GM21529 (cell line): ENCODE data around the gene MTHFD2.
"Not testable (repeated sequence)": the region's sequence is repeated elsewhere in the genome, so short reads cannot be mapped to it uniquely, and the experiment has no call there.

Experiments
- ATAC-seq: cut with Tn5 transposase; IDR thresholded peaks from one replicate; pipeline ENCODE4 v1.9.1; 2021; ENCODE audit not compliant: unreplicated experiment

The MTHFD2 gene

GRCh38 chr2:74198461-74199274 is at the start of gene MTHFD2:
MTHFD2 (plus strand) TSS chr2:74198615; CDS start chr2:74198642, 27 bp downstream.
- ATAC-seq, result peak; percentile 81

GRCh38 chr2:74149247-74149525 is 49.2 kb upstream of the MTHFD2 start:
- no peak for ATAC-seq

- no peak for ATAC-seq
These were observed 48.7 kb upstream of the MTHFD2 start for GRCh38 chr2:74149570-74150319.

GRCh38 chr2:74152954-74153353 is 45.5 kb upstream of the MTHFD2 start:
- no peak for ATAC-seq

GRCh38 chr2:74155830-74156229 is 42.6 kb upstream of the MTHFD2 start:
- ATAC-seq, result no peak

GRCh38 chr2:74162951-74163350 is 35.5 kb upstream of the MTHFD2 start:
- no peak for ATAC-seq

GRCh38 chr2:74164761-74165160 is 33.7 kb upstream of the MTHFD2 start:
- no peak for ATAC-seq

- ATAC-seq, result peak; percentile 42
These were observed 29.7 kb upstream of the MTHFD2 start for GRCh38 chr2:74168739-74169138.

GRCh38 chr2:74174909-74175308 is 23.5 kb upstream of the MTHFD2 start:
- no peak for ATAC-seq

- ATAC-seq, result no peak
These were observed 20.7 kb upstream of the MTHFD2 start for GRCh38 chr2:74177696-74178095.

GRCh38 chr2:74178211-74179062 is 20.0 kb upstream of the MTHFD2 start, which contains the start of gene MOB1A:
MOB1A (minus strand) TSS chr2:74178879; CDS start chr2:74178674, 205 bp downstream.
- peak; percentile 72 for ATAC-seq

GRCh38 chr2:74179063-74179865 is 19.2 kb upstream of the MTHFD2 start:
- ATAC-seq, result peak; percentile 3

GRCh38 chr2:74181739-74182138 is 16.7 kb upstream of the MTHFD2 start:
- peak; percentile 36 for ATAC-seq

GRCh38 chr2:74183878-74184277 is 14.5 kb upstream of the MTHFD2 start:
- ATAC-seq, result no peak

GRCh38 chr2:74186038-74186437 is 12.4 kb upstream of the MTHFD2 start:
- peak; percentile 64 for ATAC-seq

- ATAC-seq, result not testable (repeated sequence)
These were observed 11.7 kb upstream of the MTHFD2 start for GRCh38 chr2:74186706-74187105.

GRCh38 chr2:74188018-74188601 is 10.3 kb upstream of the MTHFD2 start:
- no peak for ATAC-seq

GRCh38 chr2:74188696-74189095 is 9.7 kb upstream of the MTHFD2 start:
- no peak for ATAC-seq

GRCh38 chr2:74191596-74192380 is 6.6 kb upstream of the MTHFD2 start:
- no peak for ATAC-seq
